Measurements from ENCODE around the gene TET3.
A peak's percentile ranks its signal among the peaks of the same experiment; 100 is the strongest.

The TET3 gene

GRCh38 chr2:74011246-74011645 lies 26.5 kb downstream of the TET3 start:
- no peak overlapping the region for H3K27ac ChIP-seq

GRCh38 chr2:74014813-74015212 lies 30.1 kb downstream of the TET3 start:
- H3K4me3 ChIP-seq (ENCODE audit: low read depth, low read length) = no peak overlapping the region
- no peaks in the 10 kb centered on the region for H3K27me3 ChIP-seq (ENCODE audit: insufficient read depth, low read depth, severe bottlenecking)
- H3K9me3 ChIP-seq (ENCODE audit: severe bottlenecking) = no peaks in the 10 kb centered on the region
- TF ChIP-seq, protein P1, sequence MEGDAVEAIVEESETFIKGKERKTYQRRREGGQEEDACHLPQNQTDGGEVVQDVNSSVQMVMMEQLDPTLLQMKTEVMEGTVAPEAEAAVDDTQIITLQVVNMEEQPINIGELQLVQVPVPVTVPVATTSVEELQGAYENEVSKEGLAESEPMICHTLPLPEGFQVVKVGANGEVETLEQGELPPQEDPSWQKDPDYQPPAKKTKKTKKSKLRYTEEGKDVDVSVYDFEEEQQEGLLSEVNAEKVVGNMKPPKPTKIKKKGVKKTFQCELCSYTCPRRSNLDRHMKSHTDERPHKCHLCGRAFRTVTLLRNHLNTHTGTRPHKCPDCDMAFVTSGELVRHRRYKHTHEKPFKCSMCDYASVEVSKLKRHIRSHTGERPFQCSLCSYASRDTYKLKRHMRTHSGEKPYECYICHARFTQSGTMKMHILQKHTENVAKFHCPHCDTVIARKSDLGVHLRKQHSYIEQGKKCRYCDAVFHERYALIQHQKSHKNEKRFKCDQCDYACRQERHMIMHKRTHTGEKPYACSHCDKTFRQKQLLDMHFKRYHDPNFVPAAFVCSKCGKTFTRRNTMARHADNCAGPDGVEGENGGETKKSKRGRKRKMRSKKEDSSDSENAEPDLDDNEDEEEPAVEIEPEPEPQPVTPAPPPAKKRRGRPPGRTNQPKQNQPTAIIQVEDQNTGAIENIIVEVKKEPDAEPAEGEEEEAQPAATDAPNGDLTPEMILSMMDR (IDR thresholded peaks at IDR 0.05; ENCODE audit: low read depth, low read length) = no peak
- H3K27ac ChIP-seq = no peak overlapping the region
- H3K36me3 ChIP-seq = peaks cover 21% of the 10 kb centered on the region
- peak; percentile 3 for DNase-seq

More at GRCh38 chr2:74011246-74011645, 26.5 kb downstream of the TET3 start:
- peak; percentile 4 for DNase-seq
- H3K4me3 ChIP-seq (ENCODE audit: low read depth, low read length) = no peak overlapping the region
- H3K9me3 ChIP-seq (ENCODE audit: severe bottlenecking) = no peaks in the 10 kb centered on the region
- H3K36me3 ChIP-seq = peaks cover 47% of the 10 kb centered on the region
- no peaks in the 10 kb centered on the region for H3K27me3 ChIP-seq (ENCODE audit: insufficient read depth, low read depth, severe bottlenecking)
- TF ChIP-seq, protein P1 (IDR thresholded peaks at IDR 0.05; ENCODE audit: low read depth, low read length) = no peak

DNA sequence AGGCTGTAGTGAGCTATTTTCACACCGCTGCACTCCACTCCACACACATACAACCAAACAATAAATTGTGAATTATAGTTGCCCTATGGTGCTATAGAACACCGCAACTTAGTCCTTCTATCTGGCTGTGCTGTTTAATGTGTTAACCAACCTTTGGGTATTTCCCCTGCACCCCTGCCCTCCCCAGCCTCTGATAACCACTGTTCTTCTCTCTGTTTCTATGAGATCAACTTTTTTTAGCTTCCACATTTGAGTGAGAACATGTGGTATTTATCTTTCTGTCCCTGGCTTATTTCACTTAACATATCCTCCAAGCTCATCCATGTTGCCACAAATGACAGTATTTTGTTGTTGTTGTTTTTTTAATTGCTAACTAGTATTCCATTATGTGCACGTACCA lies 32.5 kb downstream of the TET3 start:
- Histone ChIP-seq H3K9me3 (ENCODE audit: severe bottlenecking) (no peaks in the 10 kb centered on the region), H3K4me3 (ENCODE audit: low read depth, low read length) (no peak overlapping the region), H3K27ac (no peak overlapping the region), H3K27me3 (ENCODE audit: insufficient read depth, low read depth, severe bottlenecking) (no peaks in the 10 kb centered on the region), H3K36me3 (peaks cover 7% of the 10 kb centered on the region)
- no peak for DNase-seq
- TF ChIP-seq, protein P1 (IDR thresholded peaks at IDR 0.05; ENCODE audit: low read depth, low read length) = no peak

- Histone ChIP-seq H3K4me3 (ENCODE audit: low read depth, low read length) (no peak overlapping the region), H3K27me3 (ENCODE audit: insufficient read depth, low read depth, severe bottlenecking) (no peaks in the 10 kb centered on the region), H3K9me3 (ENCODE audit: severe bottlenecking) (no peaks in the 10 kb centered on the region), H3K27ac (peak overlapping the region; percentile 7; the same call in 1 of the 2 replicates), H3K36me3 (peaks cover under 1% of the 10 kb centered on the region; the same call in 1 of the 2 replicates)
- DNase-seq = no peak
- TF ChIP-seq, protein P1 (IDR thresholded peaks at IDR 0.05; ENCODE audit: low read depth, low read length) = no peak
Observed at GRCh38 chr2:74019516-74019915, 34.8 kb downstream of the TET3 start.

DNA sequence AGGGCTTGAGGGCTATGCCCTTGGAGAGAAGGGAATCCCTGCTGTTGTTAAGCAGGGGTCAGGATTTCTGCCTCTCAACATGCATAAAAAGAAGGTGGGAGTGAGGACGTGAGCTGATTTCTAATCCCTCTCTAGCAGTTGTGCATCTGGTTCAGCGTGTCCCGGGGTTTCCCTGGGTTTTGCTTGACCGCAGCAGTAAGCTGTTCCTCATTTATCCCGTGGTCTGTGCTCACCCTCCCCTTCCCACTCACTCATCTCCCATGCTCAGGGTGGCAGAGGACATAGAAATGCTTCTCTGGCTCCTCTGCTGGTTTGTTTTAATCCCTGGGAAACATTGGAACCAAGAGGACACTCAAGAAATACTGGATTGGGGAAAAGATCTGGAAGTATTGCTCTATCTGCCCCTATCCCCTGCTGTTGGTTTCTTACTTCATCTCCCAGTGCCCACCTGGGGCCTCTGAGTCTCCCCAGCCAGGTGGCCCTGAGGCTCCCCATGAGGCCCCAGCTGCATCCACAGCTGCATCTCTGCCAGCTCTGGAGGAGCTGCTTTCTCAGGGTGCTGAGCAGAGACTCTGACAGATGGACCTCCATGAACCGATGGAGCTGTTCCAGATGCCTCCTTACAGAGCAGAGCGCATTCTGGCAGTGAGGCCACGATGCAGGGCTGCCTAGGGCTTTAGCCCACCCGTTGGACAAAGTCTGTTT lies 36.1 kb downstream of the TET3 start:
- TF ChIP-seq, protein P1 (IDR thresholded peaks at IDR 0.05; ENCODE audit: low read depth, low read length) = no peak; the same call in 1 of the 2 replicates
- no peaks in the 10 kb centered on the region; the same call in 1 of the 2 replicates for H3K36me3 ChIP-seq
- H3K4me3 ChIP-seq (ENCODE audit: low read depth, low read length) = no peak overlapping the region
- peak overlapping the region; percentile 63 for H3K27ac ChIP-seq
- H3K9me3 ChIP-seq (ENCODE audit: severe bottlenecking) = no peaks in the 10 kb centered on the region
- H3K27me3 ChIP-seq (ENCODE audit: insufficient read depth, low read depth, severe bottlenecking) = no peaks in the 10 kb centered on the region
- peak; percentile 89 for DNase-seq

- no peaks in the 10 kb centered on the region; the same call in 1 of the 2 replicates for H3K36me3 ChIP-seq
- no peaks in the 10 kb centered on the region for H3K9me3 ChIP-seq (ENCODE audit: severe bottlenecking)
- H3K27ac ChIP-seq = peak overlapping the region; percentile 63
- TF ChIP-seq, protein P1 (IDR thresholded peaks at IDR 0.05; ENCODE audit: low read depth, low read length) = no peak
- no peak overlapping the region for H3K4me3 ChIP-seq (ENCODE audit: low read depth, low read length)
- no peak for DNase-seq
- no peaks in the 10 kb centered on the region for H3K27me3 ChIP-seq (ENCODE audit: insufficient read depth, low read depth, severe bottlenecking)
Observed at GRCh38 chr2:74021407-74021755, 36.7 kb downstream of the TET3 start.
